SU-DHL-6 (cell line): ENCODE data around the gene ATP1A3.

Source experiments
- CTCF ChIP-seq: fragments of 200-600 bp; sonication (generic); IDR thresholded peaks from one replicate; pipeline ENCODE4 v1.5.1; 2017; ENCODE audit warnings: antibody characterized with exemption, mild to moderate bottlenecking, low read length, moderate library complexity; ENCODE audit not compliant: insufficient read depth, poor library complexity, severe bottlenecking
- EZH2phosphoT487 ChIP-seq: fragments of 200-600 bp; sonication (generic), shearing (Covaris generic); conservative IDR thresholded peaks from 2 replicates; pipeline ENCODE4 v1.6.1; 2018; ENCODE audit warnings: mild to moderate bottlenecking, antibody characterized with exemption, low read length, moderate library complexity, mixed read lengths

- TF ChIP-seq CTCF: no peak
- no peak for TF ChIP-seq EZH2phosphoT487
Measured at GRCh38 chr19:41917676-41918075, 76.4 kb downstream of the ATP1A3 start.
